EH (cell line): ENCODE measurements around the gene GALNT10.

Source experiments
- DNase-seq: peaks from one replicate; pipeline ENCODE4 v3.0.0-alpha.2; 2015; ENCODE audit warnings: low read depth

The GALNT10 gene

GRCh38 chr5:154325566-154325965 is 135.0 kb downstream of the GALNT10 start:
- peak; percentile 19 for DNase-seq

- no peak for DNase-seq
Measured at GRCh38 chr5:154329062-154329461, 138.5 kb downstream of the GALNT10 start.

- DNase-seq: no peak
Measured at GRCh38 chr5:154329519-154330040, 139.0 kb downstream of the GALNT10 start.

GRCh38 chr5:154330097-154330667 is 139.6 kb downstream of the GALNT10 start:
- no peak for DNase-seq

GRCh38 chr5:154331232-154331631 is 140.7 kb downstream of the GALNT10 start:
- no peak for DNase-seq

GRCh38 chr5:154331924-154332323 is 141.4 kb downstream of the GALNT10 start:
- no peak for DNase-seq

- DNase-seq: no peak
Measured at GRCh38 chr5:154332451-154332850, 141.9 kb downstream of the GALNT10 start.

- no peak for DNase-seq
Measured at GRCh38 chr5:154333016-154333415, 142.5 kb downstream of the GALNT10 start.

GRCh38 chr5:154334406-154335064 is 144.0 kb downstream of the GALNT10 start:
- peak; percentile 69 for DNase-seq

- no peak for DNase-seq
Measured at GRCh38 chr5:154335065-154335448, 144.5 kb downstream of the GALNT10 start.

- DNase-seq: no peak
Measured at GRCh38 chr5:154341620-154342019, 151.1 kb downstream of the GALNT10 start.

- DNase-seq: no peak
Measured at GRCh38 chr5:154342211-154342610, 151.7 kb downstream of the GALNT10 start.

GRCh38 chr5:154342963-154343362 is 152.4 kb downstream of the GALNT10 start:
- no peak for DNase-seq

GRCh38 chr5:154344461-154344860 is 153.9 kb downstream of the GALNT10 start:
- DNase-seq: no peak

GRCh38 chr5:154345255-154345952 is 154.9 kb downstream of the GALNT10 start:
- DNase-seq: no peak

- peak; percentile 16 for DNase-seq
Measured at GRCh38 chr5:154346427-154346826, 155.9 kb downstream of the GALNT10 start.

GRCh38 chr5:154349626-154350264 is 159.2 kb downstream of the GALNT10 start:
- peak; percentile 56 for DNase-seq

- DNase-seq: no peak
Measured at GRCh38 chr5:154351141-154351540, 160.6 kb downstream of the GALNT10 start.

- no peak for DNase-seq
Measured at GRCh38 chr5:154351566-154351965, 161.0 kb downstream of the GALNT10 start.

GRCh38 chr5:154352960-154353548 is 162.5 kb downstream of the GALNT10 start:
- no peak for DNase-seq

- DNase-seq: peak; percentile 45
Measured at GRCh38 chr5:154355129-154355611, 164.6 kb downstream of the GALNT10 start.

- DNase-seq: peak; percentile 83
Measured at GRCh38 chr5:154356020-154356655, 165.6 kb downstream of the GALNT10 start.
